WTC11 (cell line): ENCODE results near the gene SLC25A31. TPM values are rescaled to one million over a fixed set of nuclear protein-coding genes. Genes with fewer than 3 reads are reported as not detected.
A peak's percentile ranks its signal among the peaks of the same experiment; 100 is the strongest.

Experiments used
- ATAC-seq: fragments of 200-7000 bp; cut with Tn5 transposase; 2 replicates; pipeline ENCODE4 v1.10.0; 2021; ENCODE audit warnings: mild to moderate bottlenecking, moderate library complexity
- Bru-seq: library from RNA; stranded (reverse); fragments of 400-500 nt; gene quantifications from one replicate; lab custom pipeline; 2021; lab: Mats Ljungman, UMichigan
- CTCF ChIA-PET: fragments of 300-600 bp; sonication (Branson Sonifier 250); formaldehyde crosslinking; loops from one replicate; lab custom pipeline; 2021; ENCODE audit warnings: antibody characterized with exemption; lab: Charles Lee
- POLR2A ChIA-PET: fragments of 350-600 bp; sonication (Branson Sonifier 250); formaldehyde crosslinking; loops from one replicate; lab custom pipeline; 2021; ENCODE audit warnings: antibody characterized with exemption; lab: Charles Lee
- DNase-seq: peaks from one replicate; pipeline ENCODE4 v3.0.0; 2021; ENCODE audit warnings: low spot score
- H3K27ac Mint-ChIP-seq: 2 replicates; pipeline ENCODE4 v1.8.0; 2021; ENCODE audit warnings: mixed read lengths
- H3K27me3 Mint-ChIP-seq: 2 replicates; pipeline ENCODE4 v1.8.0; 2021; ENCODE audit warnings: low read depth, mild to moderate bottlenecking, moderate library complexity, mixed read lengths
- H3K36me3 Mint-ChIP-seq: 2 replicates; pipeline ENCODE4 v1.8.0; 2021; ENCODE audit warnings: mixed read lengths
- H3K4me1 Mint-ChIP-seq: 2 replicates; pipeline ENCODE4 v1.8.0; 2022; ENCODE audit warnings: mixed read lengths
- H3K4me3 Mint-ChIP-seq: 2 replicates; pipeline ENCODE4 v1.8.0; 2021; ENCODE audit warnings: mild to moderate bottlenecking, moderate library complexity, mixed read lengths
- H3K9me3 Mint-ChIP-seq: 2 replicates; pipeline ENCODE4 v1.8.0; 2021; ENCODE audit warnings: mixed read lengths
- MYBL2 ChIP-seq: sonication (generic); formaldehyde crosslinking; IDR thresholded peaks from 2 replicates; pipeline ENCODE4 v1.8.1; 2023; ENCODE audit warnings: mild to moderate bottlenecking, moderate library complexity, missing genetic modification reagents
- NFE2L1 ChIP-seq: sonication (generic); formaldehyde crosslinking; IDR thresholded peaks from 2 replicates; pipeline ENCODE4 v1.8.1; 2023; ENCODE audit warnings: missing genetic modification reagents
- NR2C2 ChIP-seq: sonication (generic); formaldehyde crosslinking; IDR thresholded peaks from 2 replicates; pipeline ENCODE4 v1.8.0; 2022; ENCODE audit warnings: mild to moderate bottlenecking, missing genetic modification reagents
- USF2 ChIP-seq: sonication (generic); formaldehyde crosslinking; IDR thresholded peaks from 2 replicates; pipeline ENCODE4 v1.8.1; 2023; ENCODE audit warnings: mild to moderate bottlenecking, missing genetic modification reagents, moderate library complexity
- ZNF121 ChIP-seq: sonication (generic); formaldehyde crosslinking; IDR thresholded peaks from 2 replicates; pipeline ENCODE4 v1.8.0; 2023; ENCODE audit warnings: missing genetic modification reagents
- ZNF138 ChIP-seq: sonication (generic); formaldehyde crosslinking; conservative IDR thresholded peaks from 2 replicates; pipeline ENCODE4 v1.8.1; 2022; ENCODE audit warnings: mild to moderate bottlenecking, moderate library complexity, missing genetic modification reagents
- ZNF396 ChIP-seq: fragments of 250-450 bp; sonication (Bioruptor Pico); IDR thresholded peaks from 2 replicates; pipeline ENCODE4 v1.8.0; 2021; ENCODE audit warnings: mild to moderate bottlenecking, moderate library complexity, borderline replicate concordance
- long read RNA-seq, 3 experiments: library from RNA in 1 of 3; library from capped mRNA in 1 of 3; library from polyadenylated mRNA in 1 of 3; unstranded in 2 of 3; stranded (forward) in 1 of 3; transcript quantifications; one replicate each; pipeline ENCODE4 v2.0.0, GENCODE V29; 2021
- total RNA-seq: library from RNA; stranded (reverse); gene quantifications from 3 replicates; pipeline ENCODE4 v1.2.3, GENCODE V29; 2021
- TF ChIP-seq, protein P1 (sequence below): sonication (generic); formaldehyde crosslinking; IDR thresholded peaks from 2 replicates; pipeline ENCODE4 v1.8.0; 2022; ENCODE audit warnings: mild to moderate bottlenecking, missing genetic modification reagents
- TF ChIP-seq, protein P2 (sequence below): sonication (generic); formaldehyde crosslinking; IDR thresholded peaks from 2 replicates; pipeline ENCODE4 v1.8.1; 2022; ENCODE audit warnings: mild to moderate bottlenecking, moderate library complexity, missing genetic modification reagents
- TF ChIP-seq, protein P3 (sequence below): sonication (generic); formaldehyde crosslinking; IDR thresholded peaks from 2 replicates; pipeline ENCODE4 v1.8.0; 2022; ENCODE audit warnings: mild to moderate bottlenecking, missing genetic modification reagents
- TF ChIP-seq, protein P4 (sequence below): sonication (generic); formaldehyde crosslinking; IDR thresholded peaks from 2 replicates; pipeline ENCODE4 v1.8.1; 2022; ENCODE audit warnings: low read depth, mild to moderate bottlenecking, moderate library complexity, missing genetic modification reagents, borderline replicate concordance

Gene SLC25A31
- total RNA-seq (not detected in 3 replicates), Bru-seq, nascent RNA (percentile 10 among the genes with signal in this experiment)
- long read RNA-seq, experiment 1, result 0 reads
- long read RNA-seq, experiment 2, result 0 reads
- long read RNA-seq, experiment 3, result 0 reads

DNA sequence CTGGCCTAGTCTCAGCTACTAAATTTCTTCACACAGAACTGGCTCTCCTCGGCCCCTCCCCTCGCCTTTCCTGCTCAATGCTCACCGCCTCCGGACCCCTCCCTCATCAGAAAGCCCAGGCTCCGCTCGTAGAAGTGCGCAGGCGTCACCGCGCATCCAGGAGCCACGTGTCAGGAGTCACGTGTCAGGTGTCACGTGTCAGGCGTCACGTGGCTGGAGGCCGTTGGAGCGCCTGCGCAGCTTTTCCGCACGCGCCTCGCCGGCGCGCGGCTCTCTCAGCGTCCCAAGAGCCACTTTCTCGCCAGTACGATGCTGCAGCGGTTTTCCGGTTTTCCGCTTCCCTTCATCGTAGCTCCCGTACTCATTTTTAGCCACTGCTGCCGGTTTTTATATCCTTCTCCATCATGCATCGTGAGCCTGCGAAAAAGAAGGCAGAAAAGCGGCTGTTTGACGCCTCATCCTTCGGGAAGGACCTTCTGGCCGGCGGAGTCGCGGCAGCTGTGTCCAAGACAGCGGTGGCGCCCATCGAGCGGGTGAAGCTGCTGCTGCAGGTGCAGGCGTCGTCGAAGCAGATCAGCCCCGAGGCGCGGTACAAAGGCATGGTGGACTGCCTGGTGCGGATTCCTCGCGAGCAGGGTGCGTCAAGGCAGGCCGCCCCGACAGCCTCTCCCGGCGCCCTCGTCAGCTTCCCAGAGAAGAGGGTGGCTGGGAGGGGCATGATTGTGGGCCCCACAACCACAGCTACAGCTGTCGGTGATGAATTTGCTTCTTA is at the start of gene SLC25A31:
SLC25A31 (plus strand) TSS at position 259 of the 772 bp plus-strand sequence; CDS start at position 405, 146 bp downstream.
- H3K9me3 Mint-ChIP-seq, result no peaks in the 10 kb centered on the region
- CTCF ChIA-PET, result no interaction called here
- no peak within 1 kb of the TSS for H3K4me3 Mint-ChIP-seq
- no peak for DNase-seq
- POLR2A ChIA-PET, result no interaction called here
- H3K36me3 Mint-ChIP-seq, result no peaks in the 10 kb centered on the region
- no peaks in the 10 kb centered on the region for H3K27me3 Mint-ChIP-seq
- H3K4me1 Mint-ChIP-seq, result peaks cover 3% of the 10 kb centered on the region; the same call in 1 of the 2 replicates
- TF ChIP-seq, protein P1, sequence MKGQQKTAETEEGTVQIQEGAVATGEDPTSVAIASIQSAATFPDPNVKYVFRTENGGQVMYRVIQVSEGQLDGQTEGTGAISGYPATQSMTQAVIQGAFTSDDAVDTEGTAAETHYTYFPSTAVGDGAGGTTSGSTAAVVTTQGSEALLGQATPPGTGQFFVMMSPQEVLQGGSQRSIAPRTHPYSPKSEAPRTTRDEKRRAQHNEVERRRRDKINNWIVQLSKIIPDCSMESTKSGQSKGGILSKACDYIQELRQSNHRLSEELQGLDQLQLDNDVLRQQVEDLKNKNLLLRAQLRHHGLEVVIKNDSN (CRISPR knock-in tag), result peak; percentile 15; the same call in 1 of the 2 replicates
- TF ChIP-seq ZNF121 (CRISPR knock-in tag) (no peak), NFE2L1 (CRISPR knock-in tag) (no peak), USF2 (CRISPR knock-in tag) (0 out of 2 replicates have a peak, but pooled peaks have one; percentile 23)
- H3K27ac Mint-ChIP-seq, result no peak within 1 kb of the TSS
- ATAC-seq, result peak; percentile 11; the same call in 1 of the 2 replicates

DNA sequence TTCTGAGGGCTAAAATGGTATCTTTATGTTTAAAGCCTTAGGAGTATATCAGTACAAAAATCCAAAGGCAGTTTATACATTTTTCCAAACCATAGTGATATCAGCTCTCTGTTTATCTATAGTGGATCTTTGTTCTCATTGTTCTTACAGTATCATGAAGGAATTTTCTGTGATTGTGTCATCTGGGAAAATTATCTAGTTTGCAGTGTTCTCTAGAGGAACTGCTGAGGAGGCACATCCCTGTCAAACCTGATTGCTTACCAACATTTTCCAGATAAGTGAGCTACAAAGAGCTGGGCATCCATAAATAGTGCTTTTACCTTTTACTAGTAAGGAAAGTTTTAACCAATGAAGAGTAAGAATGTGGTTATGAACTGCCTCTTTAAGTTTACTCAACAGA is 44.9 kb upstream of the SLC25A31 start:
- no peak overlapping the region for H3K27ac Mint-ChIP-seq
- no peak for TF ChIP-seq ZNF138
- TF ChIP-seq, protein P2, sequence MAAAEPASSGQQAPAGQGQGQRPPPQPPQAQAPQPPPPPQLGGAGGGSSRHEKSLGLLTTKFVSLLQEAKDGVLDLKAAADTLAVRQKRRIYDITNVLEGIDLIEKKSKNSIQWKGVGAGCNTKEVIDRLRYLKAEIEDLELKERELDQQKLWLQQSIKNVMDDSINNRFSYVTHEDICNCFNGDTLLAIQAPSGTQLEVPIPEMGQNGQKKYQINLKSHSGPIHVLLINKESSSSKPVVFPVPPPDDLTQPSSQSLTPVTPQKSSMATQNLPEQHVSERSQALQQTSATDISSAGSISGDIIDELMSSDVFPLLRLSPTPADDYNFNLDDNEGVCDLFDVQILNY (CRISPR knock-in tag), result no peak
- TF ChIP-seq, all 79 proteins: peak for 0
- peaks cover 16% of the 10 kb centered on the region for H3K36me3 Mint-ChIP-seq
- no peaks in the 10 kb centered on the region for H3K4me1 Mint-ChIP-seq
- ChIA-PET POLR2A (no interaction called here), CTCF (no interaction called here)
- H3K9me3 Mint-ChIP-seq, result no peaks in the 10 kb centered on the region
- H3K4me3 Mint-ChIP-seq, result no peak overlapping the region
- H3K27me3 Mint-ChIP-seq, result no peaks in the 10 kb centered on the region
- ATAC-seq, result no peak
- no peak for DNase-seq

GRCh38 chr4:127686658-127687057 is 43.5 kb upstream of the SLC25A31 start:
- no peaks in the 10 kb centered on the region; the same call in 1 of the 2 replicates for H3K4me1 Mint-ChIP-seq
- H3K27me3 Mint-ChIP-seq, result no peaks in the 10 kb centered on the region
- DNase-seq, result no peak
- ATAC-seq, result no peak
- H3K9me3 Mint-ChIP-seq, result no peaks in the 10 kb centered on the region
- TF ChIP-seq ZNF396 (CRISPR knock-in tag) (no peak), MYBL2 (CRISPR knock-in tag) (no peak), NR2C2 (no peak)
- TF ChIP-seq, protein P3, sequence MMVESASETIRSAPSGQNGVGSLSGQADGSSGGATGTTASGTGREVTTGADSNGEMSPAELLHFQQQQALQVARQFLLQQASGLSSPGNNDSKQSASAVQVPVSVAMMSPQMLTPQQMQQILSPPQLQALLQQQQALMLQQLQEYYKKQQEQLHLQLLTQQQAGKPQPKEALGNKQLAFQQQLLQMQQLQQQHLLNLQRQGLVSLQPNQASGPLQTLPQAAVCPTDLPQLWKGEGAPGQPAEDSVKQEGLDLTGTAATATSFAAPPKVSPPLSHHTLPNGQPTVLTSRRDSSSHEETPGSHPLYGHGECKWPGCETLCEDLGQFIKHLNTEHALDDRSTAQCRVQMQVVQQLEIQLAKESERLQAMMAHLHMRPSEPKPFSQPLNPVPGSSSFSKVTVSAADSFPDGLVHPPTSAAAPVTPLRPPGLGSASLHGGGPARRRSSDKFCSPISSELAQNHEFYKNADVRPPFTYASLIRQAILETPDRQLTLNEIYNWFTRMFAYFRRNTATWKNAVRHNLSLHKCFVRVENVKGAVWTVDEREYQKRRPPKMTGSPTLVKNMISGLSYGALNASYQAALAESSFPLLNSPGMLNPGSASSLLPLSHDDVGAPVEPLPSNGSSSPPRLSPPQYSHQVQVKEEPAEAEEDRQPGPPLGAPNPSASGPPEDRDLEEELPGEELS, result no peak
- TF ChIP-seq, protein P4, sequence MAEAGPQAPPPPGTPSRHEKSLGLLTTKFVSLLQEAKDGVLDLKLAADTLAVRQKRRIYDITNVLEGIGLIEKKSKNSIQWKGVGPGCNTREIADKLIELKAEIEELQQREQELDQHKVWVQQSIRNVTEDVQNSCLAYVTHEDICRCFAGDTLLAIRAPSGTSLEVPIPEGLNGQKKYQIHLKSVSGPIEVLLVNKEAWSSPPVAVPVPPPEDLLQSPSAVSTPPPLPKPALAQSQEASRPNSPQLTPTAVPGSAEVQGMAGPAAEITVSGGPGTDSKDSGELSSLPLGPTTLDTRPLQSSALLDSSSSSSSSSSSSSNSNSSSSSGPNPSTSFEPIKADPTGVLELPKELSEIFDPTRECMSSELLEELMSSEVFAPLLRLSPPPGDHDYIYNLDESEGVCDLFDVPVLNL (CRISPR knock-in tag), result no peak
- TF ChIP-seq, protein P2 (CRISPR knock-in tag), result no peak
- TF ChIP-seq, all 79 proteins: peak for 0
- CTCF ChIA-PET, result no interaction called here
- Mint-ChIP-seq H3K36me3 (peaks cover 16% of the 10 kb centered on the region), H3K4me3 (no peak overlapping the region), H3K27ac (no peak overlapping the region)
- POLR2A ChIA-PET, result no interaction called here
